ENCODE results near the gene RPL28.

- TF ChIP-seq MAX (IDR thresholded peaks at IDR 0.05; ENCODE audit: low read depth, low read length) (no peak), CTCF (IDR thresholded peaks at IDR 0.05; ENCODE audit: low read depth, low read length) (no peak)
These were observed 55.6 kb downstream of the RPL28 start for GRCh38 chr19:55441319-55441691.

All from NB4 (cell line).